IMR-90 (cell line): ENCODE results near the gene CCNYL1. TPM values are rescaled to one million over a fixed set of nuclear protein-coding genes. Genes with fewer than 3 reads are reported as not detected.

ENCODE experiments used
- ATAC-seq: fragments of 200-7000 bp; cut with Tn5 transposase; 2 replicates; pipeline ENCODE4 v1.9.1; 2020; ENCODE audit warnings: low read depth, mild to moderate bottlenecking, moderate library complexity
- BruUV-seq: library from RNA; stranded (reverse); fragments of 400-500 nt; replicated peaks from 2 replicates; lab custom pipeline; 2021; lab: Mats Ljungman, UMichigan
- CTCF ChIA-PET: fragments of 300-600 bp; formaldehyde crosslinking; extraction: SDS; loops from one replicate; lab custom pipeline; 2021; ENCODE audit warnings: antibody characterized with exemption; lab: Yijun Ruan, JAX
- POLR2A ChIA-PET: fragments of 300-600 bp; sonication (Branson Sonifier 250); formaldehyde crosslinking; loops from one replicate; lab custom pipeline; 2022; ENCODE audit warnings: antibody characterized with exemption; ENCODE audit not compliant: unreplicated experiment; lab: Charles Lee
- DNase-seq: peaks from one replicate; pipeline ENCODE4 v3.0.0; 2013
- H2AFZ ChIP-seq: replicated peaks from 2 replicates; pipeline ENCODE3; 2013; ENCODE audit warnings: low read length, mild to moderate bottlenecking; ENCODE audit not compliant: poor library complexity
- H2AK5ac ChIP-seq: 2 replicates; pipeline ENCODE4 v1.6.1; 2013; ENCODE audit warnings: low read depth, low read length, inconsistent platforms
- H2AK9ac ChIP-seq: replicated peaks from 2 replicates; pipeline ENCODE3; 2013; ENCODE audit warnings: mild to moderate bottlenecking, low read depth, low read length, moderate library complexity; ENCODE audit not compliant: poor library complexity
- H2BK120ac ChIP-seq: 2 replicates; pipeline ENCODE4 v1.6.1; 2013; ENCODE audit warnings: low read depth, low read length, inconsistent platforms
- H2BK15ac ChIP-seq: 3 replicates; pipeline ENCODE4 v1.6.1; 2013; ENCODE audit warnings: low read depth, low read length, inconsistent platforms
- H2BK20ac ChIP-seq: 2 replicates; pipeline ENCODE4 v1.6.1; 2013; ENCODE audit warnings: low read depth, mild to moderate bottlenecking, inconsistent platforms, low read length, moderate library complexity
- H2BK5ac ChIP-seq: 2 replicates; pipeline ENCODE4 v1.6.1; 2013; ENCODE audit warnings: mild to moderate bottlenecking, low read depth, low read length, inconsistent platforms; ENCODE audit not compliant: poor library complexity, severe bottlenecking
- H3K14ac ChIP-seq: replicated peaks from 2 replicates; pipeline ENCODE4 v1.6.1; 2013; ENCODE audit warnings: low read depth, low read length, inconsistent platforms
- H3K18ac ChIP-seq: 2 replicates; pipeline ENCODE4 v1.6.1; 2013; ENCODE audit warnings: low read depth, low read length, control low read depth
- H3K23ac ChIP-seq: 2 replicates; pipeline ENCODE4 v1.6.1; 2013; ENCODE audit warnings: low read depth, low read length, inconsistent platforms
- H3K27ac ChIP-seq: 2 replicates; pipeline ENCODE4 v1.5.1; 2013; ENCODE audit warnings: mild to moderate bottlenecking, control low read depth, low read length; ENCODE audit not compliant: insufficient read depth
- H3K27me3 ChIP-seq: 2 replicates; pipeline ENCODE4 v1.6.1; 2013; ENCODE audit warnings: low read length; ENCODE audit not compliant: control insufficient read depth, insufficient read depth
- H3K36me3 ChIP-seq: 2 replicates; pipeline ENCODE4 v1.6.1; 2013; ENCODE audit warnings: low read length, mixed read lengths; ENCODE audit not compliant: control insufficient read depth, insufficient read depth
- H3K4ac ChIP-seq: 2 replicates; pipeline ENCODE4 v1.6.1; 2013; ENCODE audit warnings: low read depth, low read length, inconsistent platforms
- H3K4me1 ChIP-seq: 2 replicates; pipeline ENCODE4 v1.6.1; 2013; ENCODE audit warnings: low read length, mixed read lengths; ENCODE audit not compliant: control insufficient read depth, insufficient read depth
- H3K4me2 ChIP-seq: 2 replicates; pipeline ENCODE4 v1.6.1; 2013; ENCODE audit warnings: low read depth, mild to moderate bottlenecking, control low read depth, low read length, moderate library complexity
- H3K4me3 ChIP-seq: 2 replicates; pipeline ENCODE4 v1.5.1; 2013; ENCODE audit warnings: low read depth, mild to moderate bottlenecking, control low read depth, low read length, moderate library complexity; ENCODE audit not compliant: insufficient read depth
- H3K56ac ChIP-seq: 2 replicates; pipeline ENCODE4 v1.6.1; 2013; ENCODE audit warnings: low read length, inconsistent platforms; ENCODE audit not compliant: insufficient read depth; ENCODE audit errors: extremely low read depth
- H3K79me1 ChIP-seq, 2 experiments: 2 replicates each; pipeline ENCODE4 v1.6.1; 2013; ENCODE audit warnings: low read length in 2 of 2, inconsistent platforms in 1 of 2, low read depth in 1 of 2
- H3K9ac ChIP-seq: 2 replicates; pipeline ENCODE4 v1.6.1; 2013; ENCODE audit warnings: low read depth, low read length, control low read depth
- H3K9me1 ChIP-seq: 2 replicates; pipeline ENCODE4 v1.6.1; 2013; ENCODE audit warnings: low read length, inconsistent platforms; ENCODE audit not compliant: insufficient read depth
- H3K9me3 ChIP-seq: 2 replicates; pipeline ENCODE4 v1.6.1; 2013; ENCODE audit warnings: low read length; ENCODE audit not compliant: control insufficient read depth, insufficient read depth
- H4K20me1 ChIP-seq: 2 replicates; pipeline ENCODE4 v1.6.1; 2013; ENCODE audit warnings: low read length, inconsistent platforms; ENCODE audit not compliant: insufficient read depth
- H4K5ac ChIP-seq: 2 replicates; pipeline ENCODE4 v1.6.1; 2013; ENCODE audit warnings: mild to moderate bottlenecking, low read depth, low read length, control low read depth
- H4K8ac ChIP-seq, 2 experiments: 2 replicates each; pipeline ENCODE4 v1.6.1; 2013; ENCODE audit warnings: low read depth in 2 of 2, low read length in 2 of 2, control low read depth in 1 of 2, inconsistent platforms in 1 of 2
- H4K91ac ChIP-seq: 2 replicates; pipeline ENCODE4 v1.6.1; 2013; ENCODE audit warnings: low read depth, low read length, inconsistent platforms; ENCODE audit not compliant: insufficient read depth
- CEBPB ChIP-seq: IDR thresholded peaks from 2 replicates; pipeline ENCODE4 v1.6.1; 2012; ENCODE audit warnings: low read depth, low read length, improper control_type of control experiment
- FOS ChIP-seq: fragments of 150-350 bp; IDR thresholded peaks from 2 replicates; pipeline ENCODE4 v1.6.1; 2016; ENCODE audit warnings: low read depth, low read length
- MAZ ChIP-seq: IDR thresholded peaks from 2 replicates; pipeline ENCODE4 v1.6.1; 2012; ENCODE audit warnings: low read depth, mild to moderate bottlenecking, low read length, improper control_type of control experiment, moderate library complexity, borderline replicate concordance
- NFE2L2 ChIP-seq: fragments of 150-350 bp; IDR thresholded peaks from 2 replicates; pipeline ENCODE4 v1.6.1; 2016; ENCODE audit warnings: low read depth, mild to moderate bottlenecking, low read length
- RAD21 ChIP-seq: IDR thresholded peaks from 2 replicates; pipeline ENCODE4 v1.6.1; 2012; ENCODE audit warnings: low read length, improper control_type of control experiment
- RCOR1 ChIP-seq: IDR thresholded peaks from 2 replicates; pipeline ENCODE4 v1.6.1; 2012; ENCODE audit warnings: mild to moderate bottlenecking, low read length, improper control_type of control experiment; ENCODE audit not compliant: insufficient replicate concordance
- RFX5 ChIP-seq: IDR thresholded peaks from 2 replicates; pipeline ENCODE4 v1.8.0; 2012; ENCODE audit warnings: low read depth, mild to moderate bottlenecking, low read length, moderate library complexity
- WGBS, 2 experiments: methylation state at CpG; one replicate each; pipeline versions ENCODE4 v1.1.5 to v1.1.7; 2013; ENCODE audit warnings: missing lambda C conversion rate in 2 of 2; ENCODE audit not compliant: insufficient read length in 1 of 2; ENCODE audit errors: extremely low coverage in 2 of 2; 5-methylcytosine and 5-hydroxymethylcytosine counted together
- dilution Hi-C: fragments of 300-500 bp; cut with HindIII; formaldehyde crosslinking; loops from one replicate; pipeline ENCODE4 v1.14.3; 2018; ENCODE audit warnings: low sequenced_read_pairs; ENCODE audit not compliant: unreplicated experiment
- in situ Hi-C: fragments of 300-500 bp; cut with MboI; formaldehyde crosslinking; loops from 3 replicates; pipeline ENCODE4 v1.14.3; 2019; ENCODE audit warnings: low sequenced_read_pairs, inconsistent platforms, mixed read lengths
- intact Hi-C: fragments of 100-400 bp; cut with micrococcal nuclease; formaldehyde crosslinking; loops from 2 replicates; pipeline ENCODE4 v1.10.0; 2022
- polyA plus RNA-seq, 3 experiments: library from polyadenylated mRNA; depleted of rRNA; stranded (reverse); fragments of >200 nt; gene quantifications; 2 replicates each; pipeline ENCODE4 v1.2.3, GENCODE V29; 2012; ENCODE audit warnings: low replicate concordance in 1 of 3
- total RNA-seq: library from RNA; depleted of rRNA; stranded (reverse); fragments of >200 nt; gene quantifications from 2 replicates; pipeline ENCODE4 v1.2.3, GENCODE V29; 2012
- TF ChIP-seq, protein P1 (sequence below): fragments of 150-350 bp; IDR thresholded peaks from 2 replicates; pipeline ENCODE4 v1.6.1; 2017; ENCODE audit warnings: mild to moderate bottlenecking, antibody characterized with exemption, low read length, low read depth
- TF ChIP-seq, protein P2 (sequence below): fragments of 150-350 bp; IDR thresholded peaks from 2 replicates; pipeline ENCODE4 v1.6.1; 2016; ENCODE audit warnings: low read depth, mild to moderate bottlenecking, low read length, moderate library complexity, borderline replicate concordance
- TF ChIP-seq, protein P3 (sequence below): conservative IDR thresholded peaks from 2 replicates; pipeline ENCODE4 v1.5.1; 2012; ENCODE audit warnings: mild to moderate bottlenecking, low read depth, low read length, improper control_type of control experiment

The CCNYL1 gene
- total and polyA plus RNA-seq, 2 of the 4 experiments (the other 2 are of a cell fraction) = 5.4 to 7.3 TPM

DNA sequence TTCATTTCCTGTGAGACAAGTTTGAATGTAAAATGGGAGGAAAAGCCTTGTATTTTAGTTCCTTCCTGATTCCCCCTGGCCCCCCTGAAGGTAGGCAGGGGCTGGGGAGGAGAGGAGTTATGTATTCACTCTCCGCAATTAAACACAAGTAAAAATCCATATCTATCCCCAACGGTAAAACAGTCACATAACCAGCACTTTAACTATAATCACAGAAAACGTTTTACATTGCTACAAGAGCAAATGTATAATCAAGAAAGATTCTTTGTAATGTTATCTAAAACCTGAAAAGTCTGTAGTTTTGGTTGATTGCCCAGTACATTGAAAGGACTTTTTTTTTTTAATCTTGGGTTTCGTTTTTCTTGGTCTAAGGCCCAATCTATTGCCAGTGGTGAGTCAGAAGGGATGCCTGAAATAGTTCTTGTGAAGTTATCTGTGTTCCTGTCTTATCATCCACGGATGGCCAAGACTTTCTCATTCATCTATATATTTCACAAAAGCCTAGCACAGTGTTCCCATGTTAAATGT is 34.5 kb upstream of the CCNYL1 start:
- intact Hi-C loops = loop anchor here (5.0 kb wide), 1 partner anchor 35 kb away; the partner anchor contains the start of gene CCNYL1
- dilution Hi-C loops = no loop called here
- ChIA-PET CTCF (no interaction called here), POLR2A (no interaction called here)
- ATAC-seq (peak; percentile 93), DNase-seq (peak; percentile 91)
- Histone ChIP-seq H3K9ac (0 out of 2 replicates have a peak overlapping the region, but pooled peaks have one; percentile 16), H3K56ac (0 out of 2 replicates have a peak overlapping the region, but pooled peaks have one; percentile 5), H2AK9ac (no peak overlapping the region), H2BK15ac (peak overlapping the region; percentile 66; the same call in 1 of the 3 replicates), H3K9me3 (no peaks in the 10 kb centered on the region; the same call in 1 of the 2 replicates), H2AK5ac (no peak overlapping the region), H3K18ac (peak overlapping the region; percentile 49), H3K36me3 (no peaks in the 10 kb centered on the region), H3K4ac (peak overlapping the region; percentile 49; the same call in 1 of the 2 replicates), H4K20me1 (no peaks in the 10 kb centered on the region), H4K91ac (no peak overlapping the region), H2AFZ (peak overlapping the region; percentile 49), H3K79me1 (no peaks in the 10 kb centered on the region), H3K4me2 (peak overlapping the region; percentile 63), H4K8ac (peak overlapping the region in 1 of 2 experiments; percentile 33; a peak in 1 of 4 replicates), H2BK5ac (peak overlapping the region; percentile 64), H2BK120ac (peak overlapping the region; percentile 70; the same call in 1 of the 2 replicates), H3K27me3 (no peaks in the 10 kb centered on the region), H3K4me3 (no peak overlapping the region), H4K5ac (no peak overlapping the region), H3K27ac (peak overlapping the region; percentile 55; the same call in 1 of the 2 replicates), H3K9me1 (no peaks in the 10 kb centered on the region), H3K23ac (no peak overlapping the region), H3K4me1 (peaks cover 4% of the 10 kb centered on the region), H2BK20ac (peak overlapping the region; percentile 54; the same call in 1 of the 2 replicates), H3K14ac (no peak overlapping the region)
- BruUV-seq = no TSS peak
- no CpG with 5 or more reads among the region's 5 CpGs for WGBS, 2 experiments
- TF ChIP-seq RAD21 (no peak), CEBPB (peak; percentile 50; the same call in 1 of the 2 replicates), RFX5 (no peak), RCOR1 (no peak), FOS (peak; percentile 62), NFE2L2 (no peak), MAZ (no peak)
- TF ChIP-seq, protein P1, sequence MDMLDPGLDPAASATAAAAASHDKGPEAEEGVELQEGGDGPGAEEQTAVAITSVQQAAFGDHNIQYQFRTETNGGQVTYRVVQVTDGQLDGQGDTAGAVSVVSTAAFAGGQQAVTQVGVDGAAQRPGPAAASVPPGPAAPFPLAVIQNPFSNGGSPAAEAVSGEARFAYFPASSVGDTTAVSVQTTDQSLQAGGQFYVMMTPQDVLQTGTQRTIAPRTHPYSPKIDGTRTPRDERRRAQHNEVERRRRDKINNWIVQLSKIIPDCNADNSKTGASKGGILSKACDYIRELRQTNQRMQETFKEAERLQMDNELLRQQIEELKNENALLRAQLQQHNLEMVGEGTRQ = no peak
- TF ChIP-seq, protein P2, sequence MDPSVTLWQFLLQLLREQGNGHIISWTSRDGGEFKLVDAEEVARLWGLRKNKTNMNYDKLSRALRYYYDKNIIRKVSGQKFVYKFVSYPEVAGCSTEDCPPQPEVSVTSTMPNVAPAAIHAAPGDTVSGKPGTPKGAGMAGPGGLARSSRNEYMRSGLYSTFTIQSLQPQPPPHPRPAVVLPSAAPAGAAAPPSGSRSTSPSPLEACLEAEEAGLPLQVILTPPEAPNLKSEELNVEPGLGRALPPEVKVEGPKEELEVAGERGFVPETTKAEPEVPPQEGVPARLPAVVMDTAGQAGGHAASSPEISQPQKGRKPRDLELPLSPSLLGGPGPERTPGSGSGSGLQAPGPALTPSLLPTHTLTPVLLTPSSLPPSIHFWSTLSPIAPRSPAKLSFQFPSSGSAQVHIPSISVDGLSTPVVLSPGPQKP = no peak
- TF ChIP-seq, protein P3, sequence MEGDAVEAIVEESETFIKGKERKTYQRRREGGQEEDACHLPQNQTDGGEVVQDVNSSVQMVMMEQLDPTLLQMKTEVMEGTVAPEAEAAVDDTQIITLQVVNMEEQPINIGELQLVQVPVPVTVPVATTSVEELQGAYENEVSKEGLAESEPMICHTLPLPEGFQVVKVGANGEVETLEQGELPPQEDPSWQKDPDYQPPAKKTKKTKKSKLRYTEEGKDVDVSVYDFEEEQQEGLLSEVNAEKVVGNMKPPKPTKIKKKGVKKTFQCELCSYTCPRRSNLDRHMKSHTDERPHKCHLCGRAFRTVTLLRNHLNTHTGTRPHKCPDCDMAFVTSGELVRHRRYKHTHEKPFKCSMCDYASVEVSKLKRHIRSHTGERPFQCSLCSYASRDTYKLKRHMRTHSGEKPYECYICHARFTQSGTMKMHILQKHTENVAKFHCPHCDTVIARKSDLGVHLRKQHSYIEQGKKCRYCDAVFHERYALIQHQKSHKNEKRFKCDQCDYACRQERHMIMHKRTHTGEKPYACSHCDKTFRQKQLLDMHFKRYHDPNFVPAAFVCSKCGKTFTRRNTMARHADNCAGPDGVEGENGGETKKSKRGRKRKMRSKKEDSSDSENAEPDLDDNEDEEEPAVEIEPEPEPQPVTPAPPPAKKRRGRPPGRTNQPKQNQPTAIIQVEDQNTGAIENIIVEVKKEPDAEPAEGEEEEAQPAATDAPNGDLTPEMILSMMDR = no peak
- in situ Hi-C loops = no loop called here
